GM19455 (cell line): ENCODE data around the gene COL25A1.
"Not testable (repeated sequence)": the region's sequence is repeated elsewhere in the genome, so short reads cannot be mapped to it uniquely, and the experiment has no call there.

Experiments
- ATAC-seq: cut with Tn5 transposase; IDR thresholded peaks from one replicate; pipeline ENCODE4 v1.9.1; 2021; ENCODE audit not compliant: unreplicated experiment

Gene COL25A1

GRCh38 chr4:108978066-108978465 lies 324.4 kb downstream of the COL25A1 start:
- no peak for ATAC-seq

DNA sequence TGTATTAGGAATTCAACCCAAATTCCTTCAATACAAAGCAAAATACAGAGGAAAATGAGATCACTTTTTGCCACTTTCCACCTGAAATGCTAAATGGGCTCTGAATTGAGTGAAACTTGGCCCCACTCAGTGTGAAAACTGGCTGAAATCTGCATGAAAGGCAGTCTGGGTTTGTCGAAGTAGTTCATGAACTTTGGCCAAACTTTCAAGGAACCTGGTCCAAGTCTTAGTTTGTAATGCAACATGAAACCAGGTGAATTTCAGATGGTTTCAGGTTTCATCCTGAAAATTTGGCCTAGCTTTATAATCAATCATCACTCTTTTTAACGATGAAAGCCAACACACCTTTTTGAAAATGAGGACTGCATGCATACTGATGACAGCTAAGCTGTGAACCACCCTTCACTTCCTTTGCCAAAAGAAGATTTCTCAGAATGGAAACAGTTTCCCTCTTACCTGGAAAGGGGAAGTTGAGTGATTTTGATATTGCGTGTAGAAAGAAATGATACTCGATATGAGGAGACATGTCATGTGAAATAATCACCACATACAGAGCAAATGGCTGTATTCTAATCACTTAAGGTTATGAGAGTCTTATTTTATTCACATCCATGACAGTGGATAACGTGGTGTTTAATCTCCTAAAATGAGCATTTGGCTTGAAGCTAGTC lies 329.7 kb downstream of the COL25A1 start:
- no peak for ATAC-seq

DNA sequence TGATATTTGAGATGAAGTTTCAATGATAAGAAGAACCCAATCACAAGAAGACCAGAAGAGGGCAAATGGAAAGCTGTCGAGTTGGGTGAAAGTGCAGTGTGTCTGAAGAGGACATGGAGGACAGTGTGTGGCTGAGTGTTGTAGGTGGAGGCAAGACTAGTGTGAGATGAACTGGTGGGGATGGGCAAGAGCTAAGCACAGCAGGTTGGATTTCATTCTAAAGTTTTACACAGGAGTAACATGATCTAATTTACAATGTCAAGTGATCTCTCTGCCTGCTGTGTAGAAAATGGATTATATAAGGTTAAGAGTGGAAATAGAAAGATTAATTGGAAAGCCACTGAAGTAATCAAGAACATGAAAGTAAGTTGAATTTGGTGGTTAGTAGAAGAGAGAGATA lies 331.0 kb downstream of the COL25A1 start:
- ATAC-seq = no peak

DNA sequence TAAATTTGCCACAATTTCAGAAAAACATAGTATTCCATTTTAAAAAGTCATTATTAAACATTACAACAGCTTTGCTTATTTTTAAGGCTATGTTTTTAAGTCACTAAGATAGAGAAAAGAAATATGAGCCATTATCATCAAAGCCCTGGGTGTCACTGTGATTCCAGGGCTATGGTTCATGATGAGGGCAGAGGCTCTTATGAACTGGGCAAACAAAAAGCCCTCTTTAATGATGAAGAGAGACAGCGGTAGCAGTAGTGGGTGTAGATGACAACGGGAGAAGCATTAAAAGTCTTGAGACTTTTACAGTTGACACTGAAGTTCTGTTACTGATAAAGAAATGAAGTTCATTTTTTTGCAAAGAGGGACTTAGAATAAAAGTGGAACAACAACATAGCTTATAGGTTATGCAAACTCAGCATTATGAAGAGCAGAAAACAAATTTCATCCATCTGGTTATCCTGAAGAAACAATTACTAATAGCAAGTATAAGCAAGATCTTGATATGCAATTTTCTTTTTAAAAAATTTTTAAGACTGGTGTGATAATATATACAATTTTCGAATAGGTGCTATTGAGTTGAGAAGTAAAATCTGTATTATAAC lies 336.9 kb downstream of the COL25A1 start:
- ATAC-seq = no peak

GRCh38 chr4:108965016-108965415 lies 337.4 kb downstream of the COL25A1 start:
- no peak for ATAC-seq

- ATAC-seq = no peak
These were observed 338.5 kb downstream of the COL25A1 start for GRCh38 chr4:108963910-108964309.

DNA sequence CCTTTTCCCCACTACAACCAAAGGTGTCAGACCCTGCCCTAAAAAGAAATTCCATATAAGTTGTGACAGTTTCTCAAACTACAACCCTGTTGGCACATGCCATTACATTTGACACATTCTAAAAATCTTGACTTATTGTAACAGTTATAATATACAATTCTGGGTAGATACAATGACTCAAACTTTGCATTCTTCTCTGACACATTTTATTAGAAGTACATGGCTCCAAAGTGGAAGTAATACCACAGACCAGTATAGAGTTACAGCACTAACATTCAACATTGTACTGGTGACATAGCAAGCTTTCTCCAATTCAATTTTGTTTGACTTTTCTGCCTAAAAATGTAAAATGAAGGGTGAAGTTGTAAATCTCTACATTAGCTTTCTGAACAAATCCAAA lies 343.0 kb downstream of the COL25A1 start:
- no peak for ATAC-seq

DNA sequence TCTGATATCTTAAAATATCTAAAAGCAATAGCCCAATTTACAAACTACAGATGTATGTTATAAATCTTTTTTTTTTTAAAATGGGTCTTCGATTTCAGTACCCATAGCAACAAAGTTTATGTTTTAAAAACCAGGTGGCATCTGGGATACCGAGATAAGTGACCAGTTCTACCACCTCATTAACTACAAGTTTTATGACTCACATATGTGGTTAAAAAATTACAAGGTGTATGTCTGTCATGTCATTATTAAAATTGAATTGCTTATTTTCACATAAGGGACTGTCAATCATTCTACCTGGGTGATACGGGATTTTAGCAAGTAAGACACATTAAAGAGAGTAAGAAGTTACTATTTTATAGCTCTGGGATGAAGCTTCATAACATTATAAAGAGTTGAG lies 347.6 kb downstream of the COL25A1 start:
- ATAC-seq = no peak

DNA sequence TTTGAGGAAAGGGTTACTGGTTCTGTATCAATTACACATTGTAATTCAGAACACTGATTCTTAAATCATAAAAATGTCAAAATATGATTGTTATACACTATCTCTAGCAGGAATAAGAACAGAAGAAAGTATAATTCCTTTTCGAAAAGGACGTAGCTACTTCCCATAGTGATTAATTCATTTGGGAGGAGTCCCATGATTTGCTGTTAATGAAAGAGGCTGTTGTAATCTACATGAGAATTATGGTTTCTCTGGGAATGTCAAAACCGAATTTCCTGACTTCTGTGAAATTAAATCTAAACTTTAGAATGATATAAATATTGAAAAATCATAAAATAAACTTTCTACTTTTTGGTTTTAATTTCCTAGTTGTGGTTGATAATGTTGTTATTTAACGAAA lies 348.5 kb downstream of the COL25A1 start:
- no peak for ATAC-seq

GRCh38 chr4:108950158-108950915 lies 352.1 kb downstream of the COL25A1 start:
- no peak for ATAC-seq

- no peak for ATAC-seq
These were observed 354.9 kb downstream of the COL25A1 start for GRCh38 chr4:108947526-108947925.

- ATAC-seq = no peak
These were observed 356.2 kb downstream of the COL25A1 start for GRCh38 chr4:108946237-108946636.

GRCh38 chr4:108943976-108944591 lies 358.4 kb downstream of the COL25A1 start:
- ATAC-seq = no peak

DNA sequence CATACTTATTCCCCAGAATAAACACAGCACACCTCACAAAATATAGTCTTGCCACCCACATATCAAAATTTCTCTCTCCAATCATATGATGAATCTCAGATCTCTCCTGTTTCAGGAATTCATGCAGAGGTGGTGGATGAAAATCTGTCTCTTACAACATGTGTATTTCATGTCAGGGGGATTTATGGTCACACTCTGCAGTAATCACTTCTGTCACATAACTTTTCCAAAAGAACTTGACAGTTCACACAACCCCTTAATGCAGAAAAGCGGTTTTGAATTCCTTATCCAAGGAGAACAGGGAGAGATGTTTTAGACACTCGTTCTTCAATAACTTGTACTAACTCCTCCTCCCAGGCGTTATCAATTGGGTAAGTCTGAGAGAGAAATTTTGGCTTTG lies 359.1 kb downstream of the COL25A1 start:
- ATAC-seq = no peak

DNA sequence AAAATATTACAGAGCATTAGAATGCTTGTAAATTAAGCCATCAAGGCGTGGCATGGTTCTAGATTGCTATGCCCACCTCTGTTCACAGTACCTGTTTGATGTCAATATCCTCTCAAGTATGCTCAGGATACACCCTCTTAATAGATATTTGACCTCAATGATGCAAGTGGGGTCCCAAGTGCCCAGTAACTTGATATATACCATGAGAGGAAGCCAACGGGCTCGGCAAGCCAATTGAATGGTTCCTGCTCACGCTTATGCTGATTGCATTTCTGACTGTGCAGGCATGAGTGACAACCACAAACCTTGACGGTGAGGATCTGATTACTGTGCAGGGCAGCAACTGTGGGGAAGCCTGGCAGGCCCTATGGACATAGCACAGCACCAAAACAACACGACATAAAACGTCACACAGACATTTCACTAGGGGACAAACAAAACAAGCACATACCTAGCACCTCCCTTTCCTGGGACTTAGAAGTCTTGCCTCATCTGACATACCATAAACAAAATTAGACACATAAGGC lies 360.5 kb downstream of the COL25A1 start:
- ATAC-seq = no peak

DNA sequence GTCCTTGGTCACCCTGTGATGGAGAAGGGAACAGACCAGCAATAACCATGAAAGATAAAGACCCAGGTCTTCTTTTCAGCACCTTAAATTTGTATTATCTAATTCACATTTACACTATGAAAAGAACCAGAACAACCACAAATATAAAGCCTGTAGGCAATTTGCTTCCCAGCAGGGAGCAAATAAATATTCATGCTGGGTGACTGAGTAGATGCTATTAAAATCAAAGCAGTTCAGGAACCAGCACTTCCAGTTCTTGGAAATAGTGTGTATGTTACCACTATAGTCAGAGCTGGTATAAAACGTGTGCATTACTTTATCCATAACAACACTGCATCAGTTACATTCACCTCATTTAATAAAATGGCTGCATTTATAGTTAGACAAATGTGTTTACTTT lies 361.8 kb downstream of the COL25A1 start:
- ATAC-seq = no peak

DNA sequence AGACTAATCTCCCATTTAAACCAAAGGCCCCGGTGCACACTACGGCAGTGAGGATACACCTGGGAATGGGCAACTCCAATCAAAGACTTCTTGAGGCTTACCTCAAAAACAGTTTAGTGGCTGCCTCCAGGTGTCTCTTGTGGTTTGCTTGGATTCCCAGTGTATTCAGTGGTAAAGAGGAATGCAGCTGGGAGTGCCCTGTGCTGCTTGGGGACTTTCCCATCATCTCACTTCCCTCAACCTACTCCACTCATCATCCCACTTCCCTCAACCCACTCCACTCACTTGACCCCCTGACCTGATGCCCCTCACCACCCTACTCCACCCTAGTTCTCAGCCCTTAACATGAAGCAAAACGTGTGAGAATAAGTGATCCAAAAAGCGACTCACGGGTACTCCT lies 362.3 kb downstream of the COL25A1 start:
- no peak for ATAC-seq

DNA sequence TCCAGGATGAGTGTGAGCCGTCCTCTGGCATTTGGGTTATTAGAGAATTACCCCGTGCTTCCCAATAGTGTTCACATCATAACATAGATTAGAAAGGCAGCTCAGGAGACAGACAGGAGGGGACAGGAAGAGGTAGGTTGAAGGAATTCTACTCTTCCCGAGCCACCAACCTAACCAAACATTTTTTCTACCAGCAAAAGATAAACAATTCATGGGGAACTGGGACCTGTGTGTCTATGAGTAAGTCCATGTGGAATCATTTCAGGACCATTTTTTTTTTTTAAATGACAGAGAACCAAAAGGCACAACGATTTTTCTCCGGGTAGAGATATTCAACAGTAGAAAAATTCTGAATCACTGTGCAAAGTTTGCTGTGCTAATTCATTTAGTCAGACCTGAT lies 365.4 kb downstream of the COL25A1 start:
- ATAC-seq = no peak

DNA sequence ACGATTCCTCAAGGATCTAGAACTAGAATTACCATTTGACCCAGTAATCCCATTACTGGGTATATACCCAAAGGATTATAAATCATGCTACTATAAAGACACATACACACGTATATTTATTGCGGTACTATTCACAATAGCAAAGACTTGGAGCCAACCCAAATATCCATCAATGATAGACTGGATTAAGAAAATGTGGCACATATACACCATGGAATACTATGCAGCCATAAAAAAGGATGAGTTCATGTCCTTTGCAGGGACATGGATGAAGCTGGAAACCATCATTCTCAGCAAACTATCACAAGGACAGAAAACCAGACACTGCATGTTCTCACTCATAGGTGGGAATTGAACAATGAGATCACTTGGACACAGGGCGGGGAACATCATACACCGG lies 368.5 kb downstream of the COL25A1 start:
- ATAC-seq = not testable (repeated sequence)

DNA sequence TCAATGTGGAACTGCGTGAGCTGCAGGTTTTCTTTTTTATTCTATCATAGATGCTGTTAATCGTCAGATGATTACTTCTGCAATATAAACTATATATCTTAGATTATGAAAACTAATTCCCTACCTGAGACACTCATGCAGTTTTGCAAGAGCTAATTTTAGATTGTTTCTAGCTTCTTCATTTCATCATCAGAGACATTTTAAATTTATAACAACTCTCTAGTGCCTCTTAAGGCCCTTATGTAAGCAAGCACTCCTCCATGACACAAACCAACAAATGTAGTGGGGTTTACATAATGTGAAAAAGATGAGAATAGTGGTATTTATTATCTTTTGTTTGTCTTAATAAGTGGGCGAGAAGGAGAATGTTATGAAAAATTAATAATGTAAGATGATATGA lies 369.4 kb downstream of the COL25A1 start:
- no peak for ATAC-seq

DNA sequence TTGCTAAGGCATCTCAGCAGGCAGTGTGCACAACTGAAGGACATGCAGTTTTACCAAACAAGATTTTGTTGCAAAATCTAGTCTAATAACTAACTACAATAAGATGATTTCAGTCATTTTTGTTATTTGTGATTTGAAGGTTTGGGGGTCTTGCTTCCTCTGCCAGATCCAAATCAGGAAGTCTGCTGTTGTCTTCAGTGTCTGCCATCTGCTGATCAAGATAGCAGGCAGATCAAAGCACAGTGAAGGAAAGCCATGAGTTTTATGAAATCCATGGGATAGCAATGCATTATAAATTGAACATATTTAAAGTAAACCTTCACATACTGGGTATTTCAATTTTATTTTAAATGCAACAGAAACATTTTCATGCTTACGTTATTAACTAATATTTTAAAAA lies 370.5 kb downstream of the COL25A1 start:
- no peak for ATAC-seq

- ATAC-seq = no peak
These were observed 372.3 kb downstream of the COL25A1 start for GRCh38 chr4:108930186-108930585.
